K562 (cell line): ENCODE data around the gene POLL. TPM values are rescaled to one million over a fixed set of nuclear protein-coding genes. Genes with fewer than 3 reads are reported as not detected.
A peak's percentile ranks its signal among the peaks of the same experiment; 100 is the strongest.

Experiments used
- ATAC-seq: fragments of 200-7000 bp; cut with Tn5 transposase; 3 replicates; pipeline ENCODE4 v1.9.1; 2020; ENCODE audit warnings: moderate library complexity
- BruUV-seq: library from RNA; stranded (reverse); fragments of 400-500 nt; replicated peaks from 2 replicates; lab custom pipeline; 2021; lab: Mats Ljungman, UMichigan
- CTCF ChIA-PET: fragments of 300-600 bp; formaldehyde crosslinking; extraction: SDS; loops from one replicate; lab custom pipeline; 2021; ENCODE audit warnings: low intra/inter-chr PET ratio; lab: Yijun Ruan, JAX
- POLR2A ChIA-PET: fragments of 300-600, 350-650 bp; sonication (Branson Sonifier 250); formaldehyde crosslinking; extraction: SDS; loops from one replicate; lab custom pipeline; 2021; ENCODE audit warnings: antibody characterized with exemption, inconsistent platforms; lab: Yijun Ruan, JAX
- DNase-seq, 4 experiments: peaks; one replicate each; pipeline versions ENCODE4 v3.0.0 to v3.0.0-alpha.2; 2011 to 2018; ENCODE audit warnings: low spot score in 3 of 4, mixed read lengths in 3 of 4; ENCODE audit errors: extremely low read depth in 1 of 4
- FAIRE-seq: peaks from 2 replicates; lab custom pipeline; 2011; peaks lifted over from hg19 to GRCh38; lab: Jason Lieb, UNC
- H2AFZ ChIP-seq: 2 replicates; pipeline ENCODE4 v1.6.0; 2011; ENCODE audit warnings: low read depth, low read length, control low read depth, inconsistent platforms
- H3K27ac ChIP-seq: fragments of 200-600 bp; 3 replicates; pipeline ENCODE4 v1.8.0; 2011; ENCODE audit warnings: low read depth, mild to moderate bottlenecking, control low read depth, inconsistent platforms, low read length, moderate library complexity, mixed read lengths; ENCODE audit errors: extremely low read depth
- H3K27me3 ChIP-seq, 2 experiments: fragments of 300-600 bp in 1 of 2; 2 replicates in 1 of 2; 3 replicates in 1 of 2; pipeline versions ENCODE4 v1.6.0 to v1.8.0; 2011; ENCODE audit warnings: inconsistent platforms in 2 of 2, low read length in 2 of 2, mild to moderate bottlenecking in 1 of 2, mixed read lengths in 1 of 2, moderate library complexity in 1 of 2; ENCODE audit not compliant: control insufficient read depth in 2 of 2, insufficient read depth in 2 of 2
- H3K36me3 ChIP-seq: fragments of 300-600 bp; 3 replicates; pipeline ENCODE4 v1.8.0; 2011; ENCODE audit warnings: mild to moderate bottlenecking, low read length, inconsistent platforms; ENCODE audit not compliant: control insufficient read depth, insufficient read depth
- H3K4me1 ChIP-seq, 2 experiments: fragments of 200-600 bp in 1 of 2; replicated peaks in 1 of 2; 2 replicates in 1 of 2; 3 replicates in 1 of 2; pipeline versions ENCODE4 v1.5.1 to v1.8.0; 2011; ENCODE audit warnings: inconsistent platforms in 2 of 2, low read length in 2 of 2, mild to moderate bottlenecking in 1 of 2, mixed read lengths in 1 of 2, moderate library complexity in 1 of 2; ENCODE audit not compliant: control insufficient read depth in 2 of 2, insufficient read depth in 2 of 2
- H3K4me2 ChIP-seq: 2 replicates; pipeline ENCODE4 v1.6.1; 2011; ENCODE audit warnings: low read length, control low read depth, inconsistent platforms, mixed read lengths; ENCODE audit not compliant: insufficient read depth
- H3K4me3 ChIP-seq: fragments of 200-600 bp; sonication (generic), shearing (Covaris generic); 2 replicates; pipeline ENCODE4 v1.5.1; 2016; ENCODE audit warnings: control low read depth, inconsistent platforms
- H3K79me2 ChIP-seq: fragments of 200-600 bp; 3 replicates; pipeline ENCODE4 v1.8.0; 2011; ENCODE audit warnings: low read length, inconsistent platforms; ENCODE audit not compliant: control insufficient read depth, insufficient read depth
- H3K9ac ChIP-seq, 2 experiments: 2 replicates each; pipeline versions ENCODE4 v1.6.0 to v1.6.1; 2011; ENCODE audit warnings: low read depth in 2 of 2, low read length in 2 of 2, control low read depth in 1 of 2, inconsistent platforms in 1 of 2, mild to moderate bottlenecking in 1 of 2, mixed read lengths in 1 of 2; ENCODE audit not compliant: insufficient read depth in 1 of 2
- H3K9me1 ChIP-seq: one replicate; pipeline ENCODE4 v1.6.0; 2011; ENCODE audit warnings: inconsistent platforms, mild to moderate bottlenecking, low read length, moderate library complexity; ENCODE audit not compliant: control insufficient read depth, insufficient read depth
- H3K9me3 ChIP-seq: replicated peaks from 2 replicates; pipeline ENCODE4 v1.5.1; 2011; ENCODE audit warnings: low read depth, low read length, inconsistent platforms; ENCODE audit not compliant: control insufficient read depth, insufficient read depth
- H4K20me1 ChIP-seq: replicated peaks from 2 replicates; pipeline ENCODE4 v1.6.1; 2011; ENCODE audit warnings: low read length, inconsistent platforms, mixed read lengths; ENCODE audit not compliant: control insufficient read depth, insufficient read depth
- ARID1B ChIP-seq: fragments of 450-650 bp; IDR thresholded peaks from 2 replicates; pipeline ENCODE4 v1.6.1; 2016; ENCODE audit warnings: antibody characterized with exemption, mild to moderate bottlenecking, inconsistent platforms
- BRF2 ChIP-seq: IDR thresholded peaks from 3 replicates; pipeline ENCODE4 v1.6.1; 2011; ENCODE audit warnings: borderline replicate concordance, mild to moderate bottlenecking; ENCODE audit not compliant: insufficient read length, insufficient read depth
- CBFA2T2 ChIP-seq: fragments of 450-650 bp; conservative IDR thresholded peaks from 2 replicates; pipeline ENCODE4 v1.6.1; 2017; ENCODE audit warnings: mild to moderate bottlenecking
- CCAR2 ChIP-seq: fragments of 200-400 bp; formaldehyde crosslinking; IDR thresholded peaks from 2 replicates; pipeline ENCODE4 v1.6.1; 2017; ENCODE audit warnings: mild to moderate bottlenecking, low read depth, low read length
- CHAMP1 ChIP-seq: fragments of 450-650 bp; IDR thresholded peaks from 2 replicates; pipeline ENCODE4 v1.6.1; 2016; ENCODE audit warnings: mild to moderate bottlenecking
- GATA2 ChIP-seq: sonication (generic); formaldehyde crosslinking; IDR thresholded peaks from 2 replicates; pipeline ENCODE4 v1.4.0; 2020; ENCODE audit warnings: mild to moderate bottlenecking, missing genetic modification reagents
- IRF1 ChIP-seq: sonication (generic); formaldehyde crosslinking; IDR thresholded peaks from 2 replicates; pipeline ENCODE4 v1.8.0; 2022; ENCODE audit warnings: missing genetic modification reagents, mild to moderate bottlenecking, borderline replicate concordance
- MEIS2 ChIP-seq: fragments of 450-650 bp; IDR thresholded peaks from 2 replicates; pipeline ENCODE4 v1.6.1; 2014; ENCODE audit warnings: mild to moderate bottlenecking; ENCODE audit not compliant: partially characterized antibody
- NFIC ChIP-seq: fragments of 450-650 bp; IDR thresholded peaks from 2 replicates; pipeline ENCODE4 v1.6.1; 2017; ENCODE audit warnings: mild to moderate bottlenecking, inconsistent platforms
- PHTF2 ChIP-seq: fragments of 250-450 bp; sonication (Bioruptor Pico); IDR thresholded peaks from 2 replicates; pipeline ENCODE4 v1.5.0; 2021; ENCODE audit warnings: mild to moderate bottlenecking
- SMC3 ChIP-seq: conservative IDR thresholded peaks from 2 replicates; pipeline ENCODE4 v1.6.1; 2011; ENCODE audit warnings: low read depth, low read length, improper control_type of control experiment; ENCODE audit not compliant: insufficient read depth
- TAL1 ChIP-seq: fragments of 450-650 bp; IDR thresholded peaks from 2 replicates; pipeline ENCODE4 v1.6.1; 2016; ENCODE audit warnings: mild to moderate bottlenecking
- ZBTB5 ChIP-seq: fragments of 450-650 bp; IDR thresholded peaks from 2 replicates; pipeline ENCODE4 v1.6.1; 2017; ENCODE audit warnings: antibody characterized with exemption
- ZNF639 ChIP-seq, 2 experiments: fragments of 200-800 bp in 1 of 2; sonication (Bioruptor generic) in 1 of 2; sonication (generic) in 1 of 2; formaldehyde crosslinking in 1 of 2; IDR thresholded peaks in 1 of 2; conservative IDR thresholded peaks in 1 of 2; 2 replicates each; pipeline versions ENCODE4 v1.5.0 to v1.6.1; 2016 to 2020; ENCODE audit warnings: missing compliant biosample characterization in 1 of 2, missing genetic modification characterization in 1 of 2, missing genetic modification reagents in 1 of 2
- WGBS: fragments of 100-300 bp; shearing (Covaris generic); methylation state at CpG from one replicate; pipeline ENCODE4 v1.1.6; 2016; ENCODE audit warnings: low coverage, mixed read lengths; ENCODE audit not compliant: insufficient coverage; ENCODE audit errors: missing lambda C conversion rate; 5-methylcytosine and 5-hydroxymethylcytosine counted together
- in situ Hi-C: fragments of 300-500 bp; cut with MboI; formaldehyde crosslinking; loops from 4 replicates; pipeline ENCODE4 v1.15.0; 2018; ENCODE audit warnings: inconsistent platforms, mixed read lengths
- intact Hi-C: fragments of 100-400 bp; cut with micrococcal nuclease; formaldehyde crosslinking; loops from 2 replicates; pipeline ENCODE4 v1.14.2; 2022
- polyA plus RNA-seq, 8 experiments: library from polyadenylated mRNA; depleted of rRNA in 4 of 8; stranded (reverse) in 5 of 8; unstranded in 3 of 8; fragments of >200 nt; fragmentation: Nextera tagmentation in 2 of 8; fragmentation: Illumina TruSeq in 1 of 8; extraction: Ambion mirVana in 2 of 8; extraction: Trizol in 1 of 8; gene quantifications; 2 replicates each; pipeline versions ENCODE4 v1.2.1 to v1.2.3, GENCODE V29; 2011 to 2014; ENCODE audit warnings: inconsistent platforms in 1 of 8, missing spikeins in 1 of 8
- total RNA-seq, 7 experiments: library from RNA; depleted of rRNA in 6 of 7; stranded (reverse); fragments of >200 nt in 6 of 7; fragmentation: Illumina TruSeq in 2 of 7; extraction: Trizol in 2 of 7; gene quantifications; 2 replicates each; pipeline versions ENCODE4 v1.2.1 to v1.2.3, GENCODE V29; 2011 to 2021; ENCODE audit warnings: low replicate concordance in 1 of 7

Gene POLL
- total and polyA plus RNA-seq, 9 of the 15 experiments (the other 6 are each of a cell fraction or from before 2014, with no cell fraction given): 1.2 to 18.7 (median 10.9) TPM

GRCh38 chr10:101552442-101552841, 35.6 kb downstream of the POLL start (continued):
- TF ChIP-seq NFIC: peak; percentile 38
- TF ChIP-seq ZBTB5: no peak
- TF ChIP-seq SMC3: no peak
- TF ChIP-seq MEIS2: no peak
- TF ChIP-seq GATA2 (CRISPR knock-in tag): peak; percentile 73
- TF ChIP-seq CBFA2T2: peak; percentile 62
- TF ChIP-seq TAL1: peak; percentile 74
- TF ChIP-seq, all 486 proteins: peak for 12

- DNase-seq (no peak), ATAC-seq (no peak), FAIRE-seq (no peak)
- no peaks in the 10 kb centered on the region for H3K79me2 ChIP-seq
- WGBS: 100% methylated on average over 2 of the region's 2 CpGs
- H3K9me1 ChIP-seq: no peaks in the 10 kb centered on the region
- H2AFZ ChIP-seq: no peak overlapping the region
- no peaks in the 10 kb centered on the region for H3K27me3 ChIP-seq
- in situ Hi-C loops: no loop called here
- intact Hi-C loops: no loop called here
- peaks cover 0 to 3% of the 10 kb centered on the region in 2 experiments; a peak in 3 of 5 replicates for H3K4me1 ChIP-seq
- H3K9me3 ChIP-seq: no peaks in the 10 kb centered on the region
- no TSS peak for BruUV-seq
- CTCF ChIA-PET: no interaction called here
- POLR2A ChIA-PET: no interaction called here
- peaks cover 2% of the 10 kb centered on the region; the same call in 1 of the 3 replicates for H3K36me3 ChIP-seq
- H3K4me3 ChIP-seq: no peak overlapping the region
- no peaks in the 10 kb centered on the region for H4K20me1 ChIP-seq
- H3K4me2 ChIP-seq: no peak overlapping the region
- no peak overlapping the region for H3K9ac ChIP-seq
- H3K27ac ChIP-seq: no peak overlapping the region
- TF ChIP-seq BRF2: no peak
- no peak for TF ChIP-seq IRF1 (CRISPR knock-in tag)
- no peak for TF ChIP-seq CHAMP1
- no peak for TF ChIP-seq PHTF2 (CRISPR knock-in tag)
- TF ChIP-seq CCAR2: no peak
- no peak for TF ChIP-seq ARID1B
- no peak for TF ChIP-seq ZNF639 (CRISPR knock-in tag; conservative IDR thresholded peaks at IDR 0.05 in 1 of 2, IDR thresholded peaks at IDR 0.05 in 1 of 2)
These were observed 37.1 kb downstream of the POLL start for GRCh38 chr10:101550965-101551364.
